GOT3 (cell line): ENCODE results near the gene THBD.

Experiments
- DNase-seq: peaks from one replicate; lab custom pipeline; 2025; ENCODE audit warnings: mixed read lengths; lab: John Stamatoyannopoulos, UW

Gene THBD

GRCh38 chr20:23049201-23050075 is at the start of gene THBD:
Gene THBD (minus strand): TSS chr20:23049672. CDS start chr20:23049504, 168 bp downstream.
- DNase-seq, result peak; percentile 45

- no peak for DNase-seq
Measured at GRCh38 chr20:23097636-23098580, 48.4 kb upstream of the THBD start.

GRCh38 chr20:23096986-23097520 is 47.6 kb upstream of the THBD start:
- no peak for DNase-seq

- DNase-seq, result no peak
Measured at GRCh38 chr20:23096097-23096496, 46.6 kb upstream of the THBD start.

- DNase-seq, result no peak
Measured at GRCh38 chr20:23095499-23095898, 46.0 kb upstream of the THBD start.

GRCh38 chr20:23094927-23095326 is 45.5 kb upstream of the THBD start:
- no peak for DNase-seq

- no peak for DNase-seq
Measured at GRCh38 chr20:23094213-23094896, 44.9 kb upstream of the THBD start.

GRCh38 chr20:23093613-23094012 is 44.1 kb upstream of the THBD start:
- DNase-seq, result no peak

- no peak for DNase-seq
Measured at GRCh38 chr20:23092861-23093495, 43.5 kb upstream of the THBD start.

GRCh38 chr20:23092384-23092756 is 42.9 kb upstream of the THBD start:
- DNase-seq, result no peak

GRCh38 chr20:23091721-23092383 is 42.4 kb upstream of the THBD start:
- no peak for DNase-seq

GRCh38 chr20:23090878-23091277 is 41.4 kb upstream of the THBD start:
- no peak for DNase-seq

GRCh38 chr20:23090147-23090546 is 40.7 kb upstream of the THBD start:
- no peak for DNase-seq

GRCh38 chr20:23088866-23089265 is 39.4 kb upstream of the THBD start:
- no peak for DNase-seq

- DNase-seq, result no peak
Measured at GRCh38 chr20:23087587-23088251, 38.2 kb upstream of the THBD start.

- DNase-seq, result no peak
Measured at GRCh38 chr20:23086931-23087411, 37.5 kb upstream of the THBD start.

- no peak for DNase-seq
Measured at GRCh38 chr20:23086056-23086566, 36.6 kb upstream of the THBD start, which contains the start of gene CD93. Gene CD93 (minus strand): TSS chr20:23086324. CDS start chr20:23086192, 132 bp downstream.

GRCh38 chr20:23085436-23086055 is 36.1 kb upstream of the THBD start:
- DNase-seq, result no peak

- DNase-seq, result no peak
Measured at GRCh38 chr20:23084845-23085365, 35.4 kb upstream of the THBD start.
